Ramos (cell line): ENCODE data around the gene LZTS2.
"Not testable (repeated sequence)": the region's sequence is repeated elsewhere in the genome, so short reads cannot be mapped to it uniquely, and the experiment has no call there.

ENCODE experiments used
- in situ Hi-C: fragments of 300-500 bp; cut with MboI; formaldehyde crosslinking; loops from one replicate; pipeline ENCODE4 v1.14.3; 2022; ENCODE audit warnings: low sequenced_read_pairs; ENCODE audit not compliant: unreplicated experiment

Gene LZTS2

DNA sequence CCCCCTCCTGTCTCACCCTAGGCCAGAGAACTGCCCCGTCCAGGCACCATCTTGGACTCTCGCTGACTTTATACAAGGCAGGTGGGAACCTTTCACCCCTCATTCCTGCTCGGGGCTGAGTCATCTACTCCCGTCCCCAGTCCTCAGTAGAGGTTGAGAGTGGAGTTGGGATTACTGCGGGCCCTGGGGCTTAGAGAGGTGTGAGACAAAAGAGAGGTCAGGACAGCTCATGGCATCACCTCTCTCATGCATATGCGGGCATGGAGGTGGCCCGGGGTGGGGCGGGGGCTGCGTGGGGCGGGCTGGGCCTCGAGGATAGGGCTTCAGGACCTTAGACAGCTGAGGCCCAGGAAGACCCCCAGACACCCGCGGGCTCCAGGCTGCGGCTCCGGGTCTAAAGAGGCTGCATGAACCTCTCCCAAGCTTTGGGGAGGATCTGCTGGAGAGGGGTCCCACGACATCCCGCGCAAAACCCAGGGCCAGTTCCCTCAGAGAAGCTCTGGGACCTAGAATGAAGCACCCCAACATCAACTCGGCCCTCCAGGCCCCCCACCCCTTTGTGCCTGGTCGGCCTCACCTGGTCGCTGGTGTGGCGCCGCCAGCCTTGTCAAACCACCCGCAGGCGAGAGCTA lies 31.0 kb downstream of the LZTS2 start:
- in situ Hi-C loops: no loop called here

DNA sequence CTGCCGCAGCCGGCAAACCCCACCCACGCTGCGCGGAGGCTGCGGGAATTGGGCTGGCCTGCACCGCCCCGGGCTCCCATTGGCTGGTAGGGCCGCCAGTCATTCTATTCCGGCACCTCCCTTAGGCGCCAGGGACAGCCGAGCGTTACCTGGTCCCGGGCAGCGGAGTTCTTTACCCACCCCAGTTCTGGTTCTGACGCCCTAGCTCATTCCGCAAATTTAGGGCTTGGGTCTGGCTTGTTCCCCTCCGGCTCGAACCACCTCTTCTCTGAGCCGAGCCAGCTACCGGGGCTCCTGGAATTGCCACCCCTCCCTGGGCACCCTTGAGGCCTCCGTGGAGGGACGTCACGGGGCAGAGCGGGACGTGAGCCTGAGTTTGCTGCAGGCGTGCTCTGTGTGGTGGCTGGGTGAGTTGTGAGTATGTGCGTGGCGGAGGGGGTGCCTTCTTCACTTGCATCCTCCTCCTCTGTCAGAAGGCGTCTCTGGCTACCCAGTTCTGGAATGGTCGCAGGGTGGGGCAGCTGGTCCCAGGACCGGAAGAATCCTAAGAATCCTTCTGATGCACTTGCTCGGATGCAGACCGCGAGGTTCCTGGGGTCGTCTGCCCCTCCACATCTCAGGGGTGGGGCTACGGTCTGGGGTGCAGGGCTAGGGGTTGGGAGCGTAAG lies 31.7 kb downstream of the LZTS2 start, which contains the start of the genes PDZD7 and SFXN3:
PDZD7 (minus strand) TSS at position 2 of the 668 bp plus-strand sequence. CDS start 910 bp downstream, outside the sequence.
SFXN3 (plus strand) TSS at position 107 of the 668 bp plus-strand sequence. CDS start 3,461 bp downstream, outside the sequence.
- in situ Hi-C loops: no loop called here

GRCh38 chr10:101031796-101032636 lies 32.4 kb downstream of the LZTS2 start:
- in situ Hi-C loops: no loop called here

- in situ Hi-C loops: no loop called here
Measured at GRCh38 chr10:101032637-101033224, 33.1 kb downstream of the LZTS2 start.

GRCh38 chr10:101033276-101033675 lies 33.7 kb downstream of the LZTS2 start:
- in situ Hi-C loops: no loop called here

- in situ Hi-C loops: not testable (repeated sequence)
Measured at GRCh38 chr10:101034404-101034803, 34.8 kb downstream of the LZTS2 start.

- in situ Hi-C loops: loop anchor here (5.0 kb wide), 1 partner anchor 107 kb away; no protein-coding TSS in a partner anchor
Measured at GRCh38 chr10:101035314-101035713, 35.7 kb downstream of the LZTS2 start.

DNA sequence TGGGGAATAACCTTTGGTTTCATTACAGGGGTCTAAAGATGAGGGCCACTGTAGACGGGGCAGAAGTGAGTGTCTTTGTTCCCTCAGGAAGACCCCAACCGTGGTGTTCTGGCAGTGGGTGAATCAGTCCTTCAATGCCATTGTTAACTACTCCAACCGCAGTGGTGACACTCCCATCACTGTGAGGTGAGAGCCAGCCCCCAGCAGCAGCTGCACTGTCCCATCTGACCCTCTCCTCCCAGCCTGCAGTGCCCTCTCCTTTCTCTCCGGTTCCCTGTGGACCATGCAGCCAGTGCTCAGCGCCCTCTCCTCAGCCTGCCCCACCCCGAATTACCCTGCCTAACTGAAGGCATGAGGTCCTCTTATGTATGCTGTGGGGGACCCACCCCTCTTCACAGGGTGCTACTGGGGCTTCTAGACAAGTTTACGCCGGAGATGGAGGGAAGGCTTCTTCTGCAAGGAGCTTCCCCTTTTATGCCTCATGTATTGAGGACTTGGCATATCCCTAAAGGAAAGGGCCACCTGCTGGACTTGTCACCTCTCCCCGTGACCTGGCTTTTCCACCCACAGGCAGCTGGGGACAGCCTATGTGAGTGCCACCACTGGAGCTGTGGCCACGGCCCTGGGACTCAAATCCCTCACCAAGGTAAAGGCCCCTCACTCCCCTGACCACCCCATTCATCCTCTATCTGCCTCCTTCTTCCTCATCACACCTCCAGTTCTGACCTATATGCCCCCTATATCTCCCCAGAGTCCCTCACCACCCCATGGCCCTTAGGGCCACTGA lies 36.5 kb downstream of the LZTS2 start:
- in situ Hi-C loops: loop anchor here (5.0 kb wide), 1 partner anchor 106 kb away; no protein-coding TSS in a partner anchor

DNA sequence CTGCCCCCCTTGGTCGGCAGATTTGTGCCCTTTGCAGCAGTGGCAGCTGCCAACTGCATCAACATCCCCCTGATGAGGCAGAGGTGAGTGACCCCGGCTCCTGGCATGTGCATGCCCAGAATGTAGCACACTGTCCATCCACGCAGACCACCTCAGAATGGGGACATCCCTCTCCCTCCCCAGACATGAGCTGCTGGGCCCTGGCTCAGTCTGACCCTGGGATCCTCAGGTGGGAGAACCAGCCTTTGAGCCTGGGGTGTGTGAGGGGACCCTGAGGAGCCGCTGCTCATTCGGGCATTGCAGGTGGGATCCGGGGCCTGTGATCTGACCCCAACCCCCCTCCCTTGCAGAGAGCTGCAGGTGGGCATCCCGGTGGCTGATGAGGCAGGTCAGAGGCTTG lies 37.1 kb downstream of the LZTS2 start:
- in situ Hi-C loops: loop anchor here (5.0 kb wide), 1 partner anchor 106 kb away; no protein-coding TSS in a partner anchor

- in situ Hi-C loops: loop anchor here (5.0 kb wide), 1 partner anchor 104 kb away; no protein-coding TSS in a partner anchor
Measured at GRCh38 chr10:101038484-101038883, 38.9 kb downstream of the LZTS2 start.

GRCh38 chr10:101040061-101040460 lies 40.5 kb downstream of the LZTS2 start:
- in situ Hi-C loops: no loop called here

- in situ Hi-C loops: no loop called here
Measured at GRCh38 chr10:101040851-101041250, 41.2 kb downstream of the LZTS2 start.

- in situ Hi-C loops: no loop called here
Measured at GRCh38 chr10:101041252-101041761, 41.7 kb downstream of the LZTS2 start.

DNA sequence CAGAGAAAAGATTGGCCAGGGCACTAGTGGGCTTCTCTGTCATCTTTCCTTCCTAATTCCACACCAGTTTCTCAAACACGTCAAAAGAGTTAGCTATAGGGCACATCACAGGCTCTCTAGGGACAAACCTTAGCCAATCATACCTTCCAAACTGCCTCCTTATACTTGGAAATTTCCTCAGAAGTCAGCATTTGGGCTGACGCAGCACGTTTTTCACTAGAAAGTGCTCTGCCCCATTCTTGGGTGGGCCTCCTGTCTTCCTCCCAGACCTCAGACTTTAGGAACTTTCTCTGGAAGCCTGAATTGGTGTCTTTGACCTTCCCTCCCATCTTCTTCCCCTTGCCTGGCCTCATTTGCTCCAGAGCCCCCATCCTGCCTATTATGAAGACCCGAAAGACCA lies 42.5 kb downstream of the LZTS2 start:
- in situ Hi-C loops: no loop called here

GRCh38 chr10:101042667-101043362 lies 43.2 kb downstream of the LZTS2 start:
- in situ Hi-C loops: no loop called here

DNA sequence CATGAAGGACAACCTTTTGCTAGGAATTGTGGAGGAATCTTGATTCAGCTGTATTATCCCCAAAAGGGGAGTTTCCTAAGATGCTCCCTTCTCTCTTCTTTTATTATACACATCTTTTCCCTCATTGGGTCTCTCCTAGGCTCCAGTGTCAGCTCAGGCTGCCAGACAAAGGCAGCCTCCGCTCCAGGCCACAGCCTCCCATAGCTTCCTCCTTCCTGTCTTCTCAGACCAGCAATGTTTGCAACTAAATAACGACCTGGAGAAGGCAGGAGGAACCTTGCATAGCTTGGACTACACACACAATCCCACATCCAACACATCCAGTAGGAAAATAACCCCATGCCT lies 43.7 kb downstream of the LZTS2 start:
- in situ Hi-C loops: no loop called here

GRCh38 chr10:101044117-101044516 lies 44.5 kb downstream of the LZTS2 start:
- in situ Hi-C loops: no loop called here

DNA sequence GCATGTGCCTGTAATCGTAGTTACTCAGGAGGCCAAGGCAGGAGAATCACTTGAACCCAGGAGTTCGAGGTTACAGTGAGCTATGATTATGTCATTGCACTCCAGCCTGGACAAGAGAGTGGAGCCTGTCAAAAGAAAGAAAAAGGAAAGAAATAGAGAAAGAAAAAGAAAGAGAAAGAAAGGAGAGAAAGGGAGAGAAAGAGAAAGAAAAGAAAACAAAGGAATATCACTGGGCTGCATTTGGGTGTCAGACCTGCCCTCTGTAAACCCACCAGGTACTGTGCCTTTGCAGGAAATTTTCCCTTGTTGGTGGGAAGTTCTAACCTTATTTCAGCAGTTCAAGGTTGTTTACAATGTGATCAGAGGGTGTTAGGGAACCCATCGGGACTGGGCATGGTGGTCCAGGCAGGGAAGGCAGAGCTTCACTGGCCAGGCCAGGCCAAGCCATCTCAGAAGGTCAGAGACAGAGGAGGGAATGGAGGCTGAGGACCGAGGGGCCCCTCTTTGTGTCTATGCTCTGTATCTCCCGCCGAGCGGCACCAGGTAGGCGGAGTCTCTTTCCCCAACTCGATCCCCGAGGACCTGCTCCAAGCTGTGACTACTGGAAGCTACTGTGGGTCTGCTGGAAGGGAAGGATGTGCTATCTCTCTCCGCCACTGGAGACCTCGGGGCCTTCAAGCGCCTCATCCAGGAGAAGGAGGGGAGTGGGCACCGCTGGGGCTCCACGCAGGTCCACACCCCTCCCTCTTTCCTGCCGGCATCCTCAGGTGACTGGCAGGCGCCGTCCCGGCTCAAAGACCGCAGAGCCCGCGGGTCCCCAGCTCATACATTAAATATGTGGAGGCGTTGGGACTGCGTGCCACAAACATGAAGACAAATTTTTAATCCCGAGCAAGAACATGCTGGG lies 47.0 kb downstream of the LZTS2 start:
- in situ Hi-C loops: no loop called here
